HCT116 (cell line): ENCODE data around the gene PACRG. TPM values are rescaled to one million over a fixed set of nuclear protein-coding genes. Genes with fewer than 3 reads are reported as not detected.

Experiments
- ATAC-seq: fragments of 200-7000 bp; cut with Tn5 transposase; 2 replicates; pipeline ENCODE4 v1.9.1; 2020; ENCODE audit warnings: mild to moderate bottlenecking, moderate library complexity
- BruUV-seq: library from RNA; stranded (reverse); fragments of 400-500 nt; replicated peaks from 2 replicates; lab custom pipeline; 2021; lab: Mats Ljungman, UMichigan
- CTCF ChIA-PET: fragments of 300-600 bp; sonication (Branson Sonifier 250); formaldehyde crosslinking; loops from one replicate; lab custom pipeline; 2021; ENCODE audit warnings: antibody characterized with exemption; lab: Charles Lee
- POLR2A ChIA-PET: fragments of 300-600, 350-600 bp; sonication (Branson Sonifier 250); formaldehyde crosslinking; loops from one replicate; lab custom pipeline; 2021; ENCODE audit warnings: antibody characterized with exemption; lab: Charles Lee
- RAD21 ChIA-PET, 2 experiments: fragments of 300-600 bp; sonication (Branson Sonifier 250); formaldehyde crosslinking; loops; one replicate each; lab custom pipeline; 2023; ENCODE audit warnings: low total read pairs in 2 of 2; ENCODE audit not compliant: uncharacterized antibody in 2 of 2, unreplicated experiment in 2 of 2, low non-redundant PET in 1 of 2; lab: Charles Lee
- DNase-seq: peaks from one replicate; pipeline ENCODE4 v3.0.0-alpha.2; 2010; ENCODE audit warnings: low read depth, low spot score
- H2AFZ ChIP-seq: fragments of 200-600 bp; shearing (Covaris generic), sonication (generic); 2 replicates; pipeline ENCODE4 v1.6.1; 2017; ENCODE audit warnings: low read depth, mixed run types, mixed read lengths, antibody characterized with exemption, low read length; ENCODE audit not compliant: poor library complexity, severe bottlenecking
- H3K27ac ChIP-seq: 2 replicates; pipeline ENCODE4 v1.5.1; 2012; ENCODE audit warnings: low read depth, low read length
- H3K27me3 ChIP-seq: fragments of 200-600 bp; sonication (generic); 2 replicates; pipeline ENCODE4 v1.6.1; 2016; ENCODE audit warnings: mixed run types, low read length, mixed read lengths; ENCODE audit not compliant: insufficient read depth
- H3K36me3 ChIP-seq, 2 experiments: fragments of 200-500 bp in 1 of 2; fragments of 200-600 bp in 1 of 2; sonication (Bioruptor generic) in 1 of 2; sonication (generic) in 1 of 2; 2 replicates each; pipeline versions ENCODE4 v1.5.1 to v1.6.1; 2014 to 2016; ENCODE audit warnings: low read length in 2 of 2, inconsistent platforms in 1 of 2, mixed read lengths in 1 of 2, mixed run types in 1 of 2; ENCODE audit not compliant: insufficient read depth in 2 of 2, control insufficient read depth in 1 of 2
- H3K4me1 ChIP-seq, 2 experiments: fragments of 200-600 bp in 1 of 2; sonication (generic) in 1 of 2; 2 replicates each; pipeline versions ENCODE4 v1.5.1 to v1.6.1; 2012 to 2017; ENCODE audit warnings: low read length in 2 of 2, inconsistent platforms in 1 of 2, mild to moderate bottlenecking in 1 of 2, mixed read lengths in 1 of 2, mixed run types in 1 of 2, moderate library complexity in 1 of 2; ENCODE audit not compliant: insufficient read depth in 2 of 2, control insufficient read depth in 1 of 2
- H3K4me2 ChIP-seq: fragments of 200-600 bp; sonication (generic); 2 replicates; pipeline ENCODE4 v1.6.1; 2017; ENCODE audit warnings: mixed run types, low read length, mixed read lengths
- H3K4me3 ChIP-seq, 2 experiments: fragments of 200-600 bp in 1 of 2; sonication (generic) in 1 of 2; replicated peaks in 1 of 2; 2 replicates each; pipeline ENCODE4 v1.5.1; 2011 to 2016; ENCODE audit warnings: low read length in 2 of 2, control low read depth in 1 of 2, low read depth in 1 of 2, mild to moderate bottlenecking in 1 of 2, mixed read lengths in 1 of 2, mixed run types in 1 of 2
- H3K79me2 ChIP-seq: fragments of 200-600 bp; sonication (generic); 2 replicates; pipeline ENCODE4 v1.6.1; 2017; ENCODE audit warnings: mild to moderate bottlenecking, mixed run types, low read length, moderate library complexity, mixed read lengths; ENCODE audit not compliant: insufficient read depth
- H3K9ac ChIP-seq: fragments of 200-600 bp; sonication (generic); 2 replicates; pipeline ENCODE4 v1.6.1; 2016; ENCODE audit warnings: low read length, mixed read lengths
- H3K9me2 ChIP-seq: fragments of 200-600 bp; sonication (generic), shearing (Covaris generic); 2 replicates; pipeline ENCODE4 v1.6.1; 2017; ENCODE audit warnings: mixed run types, mild to moderate bottlenecking, moderate library complexity; ENCODE audit not compliant: insufficient read depth
- H3K9me3 ChIP-seq, 2 experiments: fragments of 200-500 bp in 1 of 2; fragments of 200-600 bp in 1 of 2; sonication (Bioruptor generic) in 1 of 2; sonication (generic) in 1 of 2; 2 replicates each; pipeline ENCODE4 v1.6.1; 2014 to 2017; ENCODE audit warnings: low read length in 2 of 2, mixed read lengths in 2 of 2, inconsistent platforms in 1 of 2, low read depth in 1 of 2, mild to moderate bottlenecking in 1 of 2, mixed run types in 1 of 2, moderate library complexity in 1 of 2; ENCODE audit not compliant: control insufficient read depth in 1 of 2, insufficient read depth in 1 of 2
- H4K20me1 ChIP-seq: fragments of 200-600 bp; sonication (generic), shearing (Covaris generic); 2 replicates; pipeline ENCODE4 v1.6.1; 2017; ENCODE audit warnings: mixed run types, mild to moderate bottlenecking, moderate library complexity; ENCODE audit not compliant: insufficient read depth
- EZH2phosphoT487 ChIP-seq: fragments of 200-600 bp; IDR thresholded peaks from 2 replicates; pipeline ENCODE4 v1.6.1; 2018; ENCODE audit warnings: antibody characterized with exemption, borderline replicate concordance
- MAX ChIP-seq: IDR thresholded peaks from 2 replicates; pipeline ENCODE4 v1.6.1; 2012
- POLR2AphosphoS5 ChIP-seq: IDR thresholded peaks from 2 replicates; pipeline ENCODE4 v1.6.1; 2011; ENCODE audit warnings: mild to moderate bottlenecking, low read depth, low read length, moderate library complexity
- SRF ChIP-seq: IDR thresholded peaks from 2 replicates; pipeline ENCODE4 v1.6.1; 2012; ENCODE audit warnings: low read depth
- YY1 ChIP-seq: IDR thresholded peaks from 2 replicates; pipeline ENCODE4 v1.6.1; 2011; ENCODE audit warnings: low read length, low read depth, moderate library complexity, mild to moderate bottlenecking; ENCODE audit not compliant: insufficient replicate concordance; ENCODE audit errors: extremely low read depth
- ZFX ChIP-seq: fragments of 450-650 bp; IDR thresholded peaks from 2 replicates; pipeline ENCODE4 v1.6.1; 2017
- intact Hi-C: fragments of 100-400 bp; cut with micrococcal nuclease; formaldehyde crosslinking; loops from 2 replicates; pipeline ENCODE4 v1.10.0; 2022
- total RNA-seq: library from RNA; stranded (reverse); gene quantifications from one replicate; pipeline ENCODE4 v1.2.1, GENCODE V29; 2021; ENCODE audit not compliant: unreplicated experiment
- TF ChIP-seq, protein P1 (sequence below), 3 experiments: fragments of 200-600 bp in 1 of 3; sonication (generic) in 1 of 3; IDR thresholded peaks in 2 of 3; conservative IDR thresholded peaks in 1 of 3; 2 replicates each; pipeline ENCODE4 v1.5.1; 2012 to 2017; ENCODE audit warnings: low read depth in 2 of 3, low read length in 2 of 3, antibody characterized with exemption in 1 of 3, borderline replicate concordance in 1 of 3, control low read depth in 1 of 3, mild to moderate bottlenecking in 1 of 3, mixed read lengths in 1 of 3, mixed run types in 1 of 3, moderate library complexity in 1 of 3; ENCODE audit not compliant: insufficient read depth in 1 of 3

Gene PACRG
- total RNA-seq, 1 experiment from 2014 or later = 0.71 TPM

GRCh38 chr6:163200694-163201093, 472.9 kb downstream of the PACRG start:
- H3K27ac ChIP-seq = no peak overlapping the region
- TF ChIP-seq YY1 (no peak), EZH2phosphoT487 (no peak), SRF (no peak), MAX (no peak), POLR2AphosphoS5 (no peak)
- TF ChIP-seq, all 23 proteins: peak for 0
- ATAC-seq (no peak), DNase-seq (no peak)
- Histone ChIP-seq H3K79me2 (no peaks in the 10 kb centered on the region), H3K9me2 (no peaks in the 10 kb centered on the region), H3K27me3 (no peaks in the 10 kb centered on the region), H3K4me3 (no peak overlapping the region), H3K9me3 (0 out of 4 replicates have a peak, but pooled peaks cover 0 to 4% of the 10 kb centered on the region in 2 experiments), H4K20me1 (no peaks in the 10 kb centered on the region), H3K4me2 (no peak overlapping the region), H2AFZ (no peak overlapping the region), H3K4me1 (no peaks in the 10 kb centered on the region), H3K9ac (no peak overlapping the region), H3K36me3 (no peaks in the 10 kb centered on the region)
- RAD21 ChIA-PET = no interaction called here
- intact Hi-C loops = no loop called here
- no TSS peak for BruUV-seq
- POLR2A ChIA-PET = no interaction called here
- CTCF ChIA-PET = no interaction called here

DNA sequence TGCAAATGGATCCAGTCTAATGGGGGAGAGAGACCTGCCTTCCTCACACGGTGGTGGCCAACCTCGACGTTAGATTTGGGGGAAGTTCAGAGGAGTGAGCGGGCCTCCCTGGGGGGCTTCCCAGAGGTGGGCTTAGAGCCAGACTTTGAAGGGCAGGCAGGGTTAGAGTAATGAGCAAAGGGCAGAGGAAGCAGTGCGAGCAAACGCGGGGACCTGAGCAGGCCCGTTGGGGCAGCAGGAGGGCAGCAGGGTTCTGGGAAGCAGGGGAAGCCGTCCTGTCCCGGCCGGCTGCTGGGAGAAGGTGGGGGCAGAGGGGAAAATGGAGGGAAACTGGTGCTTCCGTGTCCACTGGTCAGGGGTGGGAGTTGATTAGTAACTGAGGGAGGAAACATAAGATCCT, 474.1 kb downstream of the PACRG start:
- RAD21 ChIA-PET = no interaction called here
- BruUV-seq = no TSS peak
- ATAC-seq (no peak), DNase-seq (no peak)
- intact Hi-C loops = no loop called here
- Histone ChIP-seq H3K9me2 (no peaks in the 10 kb centered on the region), H3K9ac (no peak overlapping the region), H3K4me1 (no peaks in the 10 kb centered on the region), H3K79me2 (no peaks in the 10 kb centered on the region), H2AFZ (no peak overlapping the region), H3K36me3 (no peaks in the 10 kb centered on the region), H3K27ac (no peak overlapping the region), H3K4me2 (no peak overlapping the region), H3K4me3 (no peak overlapping the region), H3K9me3 (0 out of 4 replicates have a peak, but pooled peaks cover 3 to 4% of the 10 kb centered on the region in 2 experiments), H3K27me3 (no peaks in the 10 kb centered on the region), H4K20me1 (no peaks in the 10 kb centered on the region)
- TF ChIP-seq, protein P1, sequence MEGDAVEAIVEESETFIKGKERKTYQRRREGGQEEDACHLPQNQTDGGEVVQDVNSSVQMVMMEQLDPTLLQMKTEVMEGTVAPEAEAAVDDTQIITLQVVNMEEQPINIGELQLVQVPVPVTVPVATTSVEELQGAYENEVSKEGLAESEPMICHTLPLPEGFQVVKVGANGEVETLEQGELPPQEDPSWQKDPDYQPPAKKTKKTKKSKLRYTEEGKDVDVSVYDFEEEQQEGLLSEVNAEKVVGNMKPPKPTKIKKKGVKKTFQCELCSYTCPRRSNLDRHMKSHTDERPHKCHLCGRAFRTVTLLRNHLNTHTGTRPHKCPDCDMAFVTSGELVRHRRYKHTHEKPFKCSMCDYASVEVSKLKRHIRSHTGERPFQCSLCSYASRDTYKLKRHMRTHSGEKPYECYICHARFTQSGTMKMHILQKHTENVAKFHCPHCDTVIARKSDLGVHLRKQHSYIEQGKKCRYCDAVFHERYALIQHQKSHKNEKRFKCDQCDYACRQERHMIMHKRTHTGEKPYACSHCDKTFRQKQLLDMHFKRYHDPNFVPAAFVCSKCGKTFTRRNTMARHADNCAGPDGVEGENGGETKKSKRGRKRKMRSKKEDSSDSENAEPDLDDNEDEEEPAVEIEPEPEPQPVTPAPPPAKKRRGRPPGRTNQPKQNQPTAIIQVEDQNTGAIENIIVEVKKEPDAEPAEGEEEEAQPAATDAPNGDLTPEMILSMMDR (IDR thresholded peaks at IDR 0.05 in 2 of 3, conservative IDR thresholded peaks at IDR 0.05 in 1 of 3; ENCODE audit: borderline replicate concordance in 1 of 3, insufficient read depth in 1 of 3, low read depth in 2 of 3, low read length in 2 of 3) = no peak
- TF ChIP-seq ZFX (no peak), POLR2AphosphoS5 (no peak)
- POLR2A ChIA-PET = no interaction called here
- CTCF ChIA-PET = no interaction called here
